Stimulated activated memory B cell treated with anti-CD40 and anti-IgM and Interleukin-4, amounts not matched to agents 10 μg/mL and 1 μg/mL and 100 μg/mL, for 72 hours (primary cell): Measurements from ENCODE around the gene LIFR.

ENCODE experiments used
- ATAC-seq: fragments of 150-1000 bp; cut with Tn5 transposase; 2 replicates; pipeline ENCODE4 v1.10.0; 2021
- H3K27ac Mint-ChIP-seq: one replicate; pipeline ENCODE4 v1.8.0; 2022; ENCODE audit warnings: mild to moderate bottlenecking, mixed read lengths
- H3K27me3 Mint-ChIP-seq: one replicate; pipeline ENCODE4 v1.8.0; 2022; ENCODE audit warnings: mixed read lengths
- H3K36me3 Mint-ChIP-seq: one replicate; pipeline ENCODE4 v1.8.0; 2022; ENCODE audit warnings: mixed read lengths
- H3K4me1 Mint-ChIP-seq: one replicate; pipeline ENCODE4 v1.8.0; 2022; ENCODE audit warnings: mixed read lengths
- H3K4me3 Mint-ChIP-seq: one replicate; pipeline ENCODE4 v1.8.0; 2022; ENCODE audit warnings: mild to moderate bottlenecking, moderate library complexity, mixed read lengths
- H3K9me3 Mint-ChIP-seq: one replicate; pipeline ENCODE4 v1.8.0; 2022; ENCODE audit warnings: mixed read lengths

Gene LIFR

GRCh38 chr5:38441453-38442246, 114.8 kb downstream of the LIFR start:
- H3K4me3 Mint-ChIP-seq = no peak overlapping the region
- no peak overlapping the region for H3K27ac Mint-ChIP-seq
- ATAC-seq = peak; percentile 95

GRCh38 chr5:38438757-38439156, 117.7 kb downstream of the LIFR start:
- ATAC-seq = no peak
- Mint-ChIP-seq H3K36me3 (no peaks in the 10 kb centered on the region), H3K27ac (no peak overlapping the region)

More at GRCh38 chr5:38441453-38442246, 114.8 kb downstream of the LIFR start:
- Mint-ChIP-seq H3K4me1 (no peaks in the 10 kb centered on the region), H3K27me3 (peaks cover 57% of the 10 kb centered on the region), H3K36me3 (no peaks in the 10 kb centered on the region), H3K9me3 (peaks cover 4% of the 10 kb centered on the region)

GRCh38 chr5:38434966-38435705, 121.3 kb downstream of the LIFR start:
- no peak overlapping the region for H3K4me3 Mint-ChIP-seq
- H3K27ac Mint-ChIP-seq = no peak overlapping the region
- peaks cover 68% of the 10 kb centered on the region for H3K27me3 Mint-ChIP-seq
- no peaks in the 10 kb centered on the region for H3K36me3 Mint-ChIP-seq
- no peaks in the 10 kb centered on the region for H3K9me3 Mint-ChIP-seq
- no peak for ATAC-seq
- no peaks in the 10 kb centered on the region for H3K4me1 Mint-ChIP-seq

More at GRCh38 chr5:38438757-38439156, 117.7 kb downstream of the LIFR start:
- H3K9me3 Mint-ChIP-seq = no peaks in the 10 kb centered on the region
- no peak overlapping the region for H3K4me3 Mint-ChIP-seq
- H3K4me1 Mint-ChIP-seq = no peaks in the 10 kb centered on the region
- peaks cover 56% of the 10 kb centered on the region for H3K27me3 Mint-ChIP-seq

- H3K4me1 Mint-ChIP-seq = no peaks in the 10 kb centered on the region
These were observed 123.1 kb downstream of the LIFR start for GRCh38 chr5:38433160-38433861.

GRCh38 chr5:38431242-38431853, 125.1 kb downstream of the LIFR start:
- Mint-ChIP-seq H3K9me3 (no peaks in the 10 kb centered on the region), H3K36me3 (no peaks in the 10 kb centered on the region), H3K4me1 (no peaks in the 10 kb centered on the region), H3K27ac (no peak overlapping the region), H3K4me3 (no peak overlapping the region), H3K27me3 (peaks cover 46% of the 10 kb centered on the region)
- ATAC-seq = no peak

More at GRCh38 chr5:38433160-38433861, 123.1 kb downstream of the LIFR start:
- Mint-ChIP-seq H3K4me3 (no peak overlapping the region), H3K27me3 (peaks cover 58% of the 10 kb centered on the region), H3K36me3 (no peaks in the 10 kb centered on the region), H3K9me3 (no peaks in the 10 kb centered on the region), H3K27ac (no peak overlapping the region)
- ATAC-seq = no peak

- Mint-ChIP-seq H3K27me3 (peaks cover 24% of the 10 kb centered on the region), H3K27ac (no peak overlapping the region), H3K4me3 (no peak overlapping the region), H3K9me3 (no peaks in the 10 kb centered on the region), H3K4me1 (no peaks in the 10 kb centered on the region), H3K36me3 (no peaks in the 10 kb centered on the region)
- no peak for ATAC-seq
These were observed 129.2 kb downstream of the LIFR start for GRCh38 chr5:38426986-38427950.

- no peaks in the 10 kb centered on the region for H3K4me1 Mint-ChIP-seq
- ATAC-seq = no peak
- H3K9me3 Mint-ChIP-seq = no peaks in the 10 kb centered on the region
- H3K36me3 Mint-ChIP-seq = no peaks in the 10 kb centered on the region
- peaks cover 21% of the 10 kb centered on the region for H3K27me3 Mint-ChIP-seq
- H3K4me3 Mint-ChIP-seq = no peak overlapping the region
- H3K27ac Mint-ChIP-seq = no peak overlapping the region
These were observed 130.0 kb downstream of the LIFR start for GRCh38 chr5:38426490-38426889.
